Stimulated activated CD8-positive, alpha-beta memory T cell treated with anti-CD3 and anti-CD28 coated beads, Interleukin-7, amount 100 ng/mL, for 4 hours (primary cell): ENCODE results near the gene FBXL3.
A peak's percentile ranks its signal among the peaks of the same experiment; 100 is the strongest.
"Not testable (repeated sequence)": the region's sequence is repeated elsewhere in the genome, so short reads cannot be mapped to it uniquely, and the experiment has no call there.

ENCODE experiments used
- DNase-seq, 2 donors: peaks; one replicate each; pipeline ENCODE4 v3.0.0-alpha.2; 2020; ENCODE audit warnings: low read depth in 2 of 2

Gene FBXL3

GRCh38 chr13:76983676-76984075 lies 43.3 kb downstream of the FBXL3 start:
- DNase-seq = no peak

GRCh38 chr13:76982061-76982460 lies 44.9 kb downstream of the FBXL3 start:
- no peak for DNase-seq

GRCh38 chr13:76980075-76980718 lies 46.8 kb downstream of the FBXL3 start:
- DNase-seq = peak; percentile 55 to 73

GRCh38 chr13:76976929-76977328 lies 50.0 kb downstream of the FBXL3 start:
- no peak for DNase-seq

- no peak for DNase-seq
Observed at GRCh38 chr13:76976490-76976889, 50.5 kb downstream of the FBXL3 start.

- DNase-seq = no peak
Observed at GRCh38 chr13:76975863-76976262, 51.1 kb downstream of the FBXL3 start.

- DNase-seq = no peak
Observed at GRCh38 chr13:76974618-76974975, 52.4 kb downstream of the FBXL3 start.

- DNase-seq = no peak
Observed at GRCh38 chr13:76973920-76974617, 52.9 kb downstream of the FBXL3 start.

GRCh38 chr13:76971851-76972829 lies 54.8 kb downstream of the FBXL3 start:
- no peak for DNase-seq

GRCh38 chr13:76971215-76971614 lies 55.7 kb downstream of the FBXL3 start:
- no peak for DNase-seq

GRCh38 chr13:76969488-76970365 lies 57.2 kb downstream of the FBXL3 start:
- no peak for DNase-seq

- no peak for DNase-seq
Observed at GRCh38 chr13:76968041-76968440, 58.9 kb downstream of the FBXL3 start.

GRCh38 chr13:76967031-76967430 lies 59.9 kb downstream of the FBXL3 start:
- no peak for DNase-seq

- DNase-seq = no peak
Observed at GRCh38 chr13:76965759-76966421, 61.1 kb downstream of the FBXL3 start.

- not testable (repeated sequence) for DNase-seq
Observed at GRCh38 chr13:76959734-76960133, 67.2 kb downstream of the FBXL3 start.

- no peak for DNase-seq
Observed at GRCh38 chr13:76958841-76959432, 68.0 kb downstream of the FBXL3 start.

- no peak for DNase-seq
Observed at GRCh38 chr13:76955661-76956060, 71.3 kb downstream of the FBXL3 start.
